SU-DHL-6 (cell line): ENCODE data around the gene PVALEF.

Source experiments
- H2AFZ ChIP-seq: fragments of 200-600 bp; sonication (generic); 2 replicates; pipeline ENCODE4 v1.6.1; 2014; ENCODE audit warnings: low read depth, mild to moderate bottlenecking, moderate library complexity, mixed read lengths, antibody characterized with exemption, low read length; ENCODE audit not compliant: severe bottlenecking
- H3F3A ChIP-seq: fragments of 200-600 bp; shearing (Covaris generic); 2 replicates; pipeline ENCODE4 v1.6.0; 2016; ENCODE audit warnings: antibody characterized with exemption, mild to moderate bottlenecking; ENCODE audit not compliant: insufficient read depth
- H3K27ac ChIP-seq: fragments of 200-600 bp; sonication (generic); 2 replicates; pipeline ENCODE4 v1.5.1; 2016; ENCODE audit warnings: low read depth, mild to moderate bottlenecking, low read length, moderate library complexity, mixed read lengths
- H3K27me3 ChIP-seq: fragments of 200-600 bp; sonication (generic), shearing (Covaris generic); 2 replicates; pipeline ENCODE4 v1.6.0; 2014; ENCODE audit warnings: mild to moderate bottlenecking, low read length
- H3K36me3 ChIP-seq: fragments of 200-600 bp; sonication (generic); 2 replicates; pipeline ENCODE4 v1.6.1; 2014; ENCODE audit warnings: mild to moderate bottlenecking, low read length, mixed read lengths
- H3K4me2 ChIP-seq: fragments of 300-600, 200-600 bp; shearing (Covaris generic), sonication (generic); 2 replicates; pipeline ENCODE4 v1.6.0; 2014; ENCODE audit warnings: low read length, low read depth, mild to moderate bottlenecking; ENCODE audit not compliant: poor library complexity, severe bottlenecking
- H3K4me3 ChIP-seq: fragments of 200-600 bp; sonication (generic); 2 replicates; pipeline ENCODE4 v1.5.1; 2014; ENCODE audit warnings: antibody characterized with exemption, low read length, mild to moderate bottlenecking, mixed read lengths; ENCODE audit not compliant: insufficient read depth, poor library complexity, severe bottlenecking
- H3K79me2 ChIP-seq: fragments of 200-600 bp; sonication (generic); 2 replicates; pipeline ENCODE4 v1.6.1; 2014; ENCODE audit warnings: mild to moderate bottlenecking, low read length, moderate library complexity; ENCODE audit not compliant: insufficient read depth
- H3K9ac ChIP-seq: fragments of 200-600 bp; sonication (generic); 2 replicates; pipeline ENCODE4 v1.7.0; 2014; ENCODE audit warnings: mild to moderate bottlenecking, low read length
- H3K9me2 ChIP-seq: fragments of 200-600 bp; sonication (generic); replicated peaks from 2 replicates; pipeline ENCODE4 v1.6.1; 2014; ENCODE audit warnings: low read length; ENCODE audit not compliant: insufficient read depth
- H3K9me3 ChIP-seq: fragments of 200-600 bp; sonication (generic); 2 replicates; pipeline ENCODE4 v1.6.1; 2014; ENCODE audit warnings: low read length, mixed read lengths; ENCODE audit not compliant: insufficient read depth
- H4K20me1 ChIP-seq: fragments of 200-600 bp; sonication (generic); 2 replicates; pipeline ENCODE4 v1.6.1; 2014; ENCODE audit warnings: low read depth, mild to moderate bottlenecking, antibody characterized with exemption, low read length, moderate library complexity, mixed read lengths
- EZH2phosphoT487 ChIP-seq: fragments of 200-600 bp; sonication (generic), shearing (Covaris generic); conservative IDR thresholded peaks from 2 replicates; pipeline ENCODE4 v1.6.1; 2018; ENCODE audit warnings: mild to moderate bottlenecking, antibody characterized with exemption, low read length, moderate library complexity, mixed read lengths
- TF ChIP-seq, protein P1 (sequence below): fragments of 200-600 bp; sonication (generic); IDR thresholded peaks from one replicate; pipeline ENCODE4 v1.5.1; 2017; ENCODE audit warnings: antibody characterized with exemption, mild to moderate bottlenecking, low read length, moderate library complexity; ENCODE audit not compliant: insufficient read depth, poor library complexity, severe bottlenecking

The PVALEF gene

DNA sequence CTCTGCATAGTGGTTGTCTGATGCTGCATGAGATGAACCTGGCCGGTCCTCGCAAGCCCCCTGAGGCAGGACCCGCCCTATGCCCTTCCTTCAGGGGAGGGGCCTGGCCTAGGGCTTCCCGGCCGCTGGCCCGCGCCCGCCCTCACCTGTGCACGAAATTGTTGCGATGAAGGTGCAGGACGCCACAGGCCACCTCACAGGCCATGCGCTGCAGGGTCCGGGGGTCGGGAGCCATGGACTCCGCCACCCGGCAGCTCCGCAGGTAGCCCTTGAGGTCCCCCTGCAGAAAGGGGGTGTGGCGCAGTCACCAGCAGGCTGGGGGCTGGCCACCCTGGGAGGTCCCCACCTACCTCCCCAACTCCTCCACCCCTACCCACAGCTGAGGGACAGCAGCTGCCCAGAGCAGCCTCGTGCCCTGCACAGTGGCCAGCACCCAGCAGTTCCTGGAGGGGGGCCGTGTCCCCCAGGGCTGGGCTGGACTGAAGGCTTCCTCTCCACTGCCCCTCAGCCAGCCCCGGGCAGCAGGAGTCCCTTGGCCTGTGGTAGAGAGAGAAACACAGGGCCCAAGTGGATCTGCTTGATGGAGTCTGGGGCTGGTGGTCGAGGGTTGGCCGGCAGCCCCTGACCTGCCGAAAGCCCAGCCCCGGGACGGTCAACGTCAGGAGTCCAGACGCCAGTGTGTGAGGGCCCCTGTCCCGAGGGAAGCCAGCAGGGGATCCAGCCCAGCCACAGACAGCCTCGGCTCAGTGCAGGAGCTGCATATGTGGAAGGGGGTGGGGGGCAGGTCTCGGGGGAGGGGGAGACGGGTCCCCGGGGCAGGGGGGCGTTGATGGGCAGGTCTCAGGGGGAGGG is 38.8 kb upstream of the PVALEF start:
- H3K9ac ChIP-seq = no peak overlapping the region
- TF ChIP-seq, protein P1, sequence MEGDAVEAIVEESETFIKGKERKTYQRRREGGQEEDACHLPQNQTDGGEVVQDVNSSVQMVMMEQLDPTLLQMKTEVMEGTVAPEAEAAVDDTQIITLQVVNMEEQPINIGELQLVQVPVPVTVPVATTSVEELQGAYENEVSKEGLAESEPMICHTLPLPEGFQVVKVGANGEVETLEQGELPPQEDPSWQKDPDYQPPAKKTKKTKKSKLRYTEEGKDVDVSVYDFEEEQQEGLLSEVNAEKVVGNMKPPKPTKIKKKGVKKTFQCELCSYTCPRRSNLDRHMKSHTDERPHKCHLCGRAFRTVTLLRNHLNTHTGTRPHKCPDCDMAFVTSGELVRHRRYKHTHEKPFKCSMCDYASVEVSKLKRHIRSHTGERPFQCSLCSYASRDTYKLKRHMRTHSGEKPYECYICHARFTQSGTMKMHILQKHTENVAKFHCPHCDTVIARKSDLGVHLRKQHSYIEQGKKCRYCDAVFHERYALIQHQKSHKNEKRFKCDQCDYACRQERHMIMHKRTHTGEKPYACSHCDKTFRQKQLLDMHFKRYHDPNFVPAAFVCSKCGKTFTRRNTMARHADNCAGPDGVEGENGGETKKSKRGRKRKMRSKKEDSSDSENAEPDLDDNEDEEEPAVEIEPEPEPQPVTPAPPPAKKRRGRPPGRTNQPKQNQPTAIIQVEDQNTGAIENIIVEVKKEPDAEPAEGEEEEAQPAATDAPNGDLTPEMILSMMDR = no peak
- TF ChIP-seq EZH2phosphoT487 = no peak
- H4K20me1 ChIP-seq = no peaks in the 10 kb centered on the region
- H3F3A ChIP-seq = no peaks in the 10 kb centered on the region
- no peaks in the 10 kb centered on the region for H3K27me3 ChIP-seq
- H3K27ac ChIP-seq = no peak overlapping the region
- H3K36me3 ChIP-seq = no peaks in the 10 kb centered on the region
- no peak overlapping the region for H2AFZ ChIP-seq
- no peak overlapping the region for H3K4me2 ChIP-seq
- no peaks in the 10 kb centered on the region for H3K79me2 ChIP-seq
- no peak overlapping the region for H3K4me3 ChIP-seq
- no peaks in the 10 kb centered on the region for H3K9me3 ChIP-seq
- no peaks in the 10 kb centered on the region for H3K9me2 ChIP-seq

DNA sequence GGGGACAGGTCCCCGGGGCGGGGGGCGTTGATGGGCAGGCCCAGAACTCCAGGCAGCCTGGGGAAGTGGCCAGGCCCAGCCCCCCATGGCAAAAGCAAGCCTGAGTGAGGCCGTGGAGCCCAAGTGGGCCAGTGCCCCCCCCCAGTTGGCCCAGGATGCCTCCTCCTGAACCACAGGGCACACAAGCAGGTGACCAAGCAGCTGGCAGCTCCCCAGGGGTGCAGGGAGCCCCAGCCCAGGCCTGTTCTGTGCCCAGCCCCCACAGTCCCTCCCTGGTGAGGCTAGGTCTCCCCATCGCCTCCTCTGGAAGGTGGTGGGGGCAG is 38.2 kb upstream of the PVALEF start:
- H3F3A ChIP-seq = no peaks in the 10 kb centered on the region
- H3K9me2 ChIP-seq = no peaks in the 10 kb centered on the region
- H3K4me3 ChIP-seq = no peak overlapping the region
- TF ChIP-seq, protein P1 = no peak
- TF ChIP-seq EZH2phosphoT487 = no peak
- H3K9ac ChIP-seq = no peak overlapping the region
- no peak overlapping the region for H3K4me2 ChIP-seq
- no peaks in the 10 kb centered on the region for H3K36me3 ChIP-seq
- H3K9me3 ChIP-seq = no peaks in the 10 kb centered on the region
- H3K27me3 ChIP-seq = no peaks in the 10 kb centered on the region
- no peak overlapping the region for H2AFZ ChIP-seq
- no peaks in the 10 kb centered on the region for H4K20me1 ChIP-seq
- no peaks in the 10 kb centered on the region for H3K79me2 ChIP-seq
- no peak overlapping the region for H3K27ac ChIP-seq

- Histone ChIP-seq H3K79me2 (no peaks in the 10 kb centered on the region), H2AFZ (no peak overlapping the region), H3K4me2 (no peak overlapping the region), H3F3A (no peaks in the 10 kb centered on the region), H3K36me3 (no peaks in the 10 kb centered on the region), H3K27ac (no peak overlapping the region), H3K27me3 (no peaks in the 10 kb centered on the region), H3K9me2 (no peaks in the 10 kb centered on the region), H3K9ac (no peak overlapping the region), H3K4me3 (no peak overlapping the region), H3K9me3 (no peaks in the 10 kb centered on the region), H4K20me1 (no peaks in the 10 kb centered on the region)
- TF ChIP-seq, protein P1 = no peak
- no peak for TF ChIP-seq EZH2phosphoT487
These were observed 37.7 kb upstream of the PVALEF start for GRCh38 chr17:81127526-81128177.
